Measurements from ENCODE around the gene CPED1.
A peak's percentile ranks its signal among the peaks of the same experiment; 100 is the strongest.
"Not testable (repeated sequence)": the region's sequence is repeated elsewhere in the genome, so short reads cannot be mapped to it uniquely, and the experiment has no call there.

CPED1 gene

DNA sequence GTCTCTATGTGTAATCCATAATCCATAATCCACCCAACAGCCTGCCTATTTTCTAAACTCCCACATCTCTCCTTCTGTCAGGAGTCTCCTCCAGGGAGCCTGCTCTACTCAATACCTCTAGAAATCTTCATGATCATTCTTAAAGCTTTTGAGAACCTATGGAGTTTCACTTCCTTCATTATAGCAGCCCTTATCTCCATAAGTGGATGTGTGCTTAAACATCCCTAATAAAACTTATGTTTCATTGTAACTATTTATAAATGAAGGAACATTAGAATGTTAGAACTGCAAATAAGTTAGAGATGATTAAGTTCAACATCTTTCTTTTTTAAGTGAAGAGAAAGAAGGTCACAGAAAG is 8.5 kb downstream of the CPED1 start:
- no peak for DNase-seq (ENCODE audit: low read depth)

DNA sequence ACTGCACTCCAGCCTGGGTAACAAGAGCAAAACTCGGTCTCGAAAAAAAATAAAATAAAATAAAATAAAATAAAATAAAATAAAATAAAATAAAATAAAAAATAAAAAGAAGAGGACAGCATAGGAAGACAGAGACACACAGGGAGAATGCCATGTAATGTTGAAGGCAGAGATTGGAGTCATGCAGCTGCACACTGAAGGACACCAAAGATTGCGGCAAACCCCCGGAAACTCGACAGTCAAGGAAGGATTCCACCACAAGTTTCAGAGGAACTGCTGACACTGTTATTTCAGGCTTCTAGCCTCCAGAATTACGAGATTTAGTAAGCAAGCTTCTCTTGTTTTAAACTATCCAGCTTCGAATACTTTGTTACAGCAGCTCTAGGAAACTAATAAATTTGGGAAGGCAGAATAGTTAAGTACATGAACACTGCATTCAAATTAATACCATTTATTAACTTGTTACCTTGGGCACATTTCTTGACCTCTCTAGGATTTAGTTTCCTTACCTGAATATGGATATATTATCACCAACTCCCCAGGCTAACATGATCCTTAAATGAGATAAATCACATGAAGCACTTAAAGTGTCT is 9.5 kb downstream of the CPED1 start:
- no peak for DNase-seq (ENCODE audit: low read depth)

DNA sequence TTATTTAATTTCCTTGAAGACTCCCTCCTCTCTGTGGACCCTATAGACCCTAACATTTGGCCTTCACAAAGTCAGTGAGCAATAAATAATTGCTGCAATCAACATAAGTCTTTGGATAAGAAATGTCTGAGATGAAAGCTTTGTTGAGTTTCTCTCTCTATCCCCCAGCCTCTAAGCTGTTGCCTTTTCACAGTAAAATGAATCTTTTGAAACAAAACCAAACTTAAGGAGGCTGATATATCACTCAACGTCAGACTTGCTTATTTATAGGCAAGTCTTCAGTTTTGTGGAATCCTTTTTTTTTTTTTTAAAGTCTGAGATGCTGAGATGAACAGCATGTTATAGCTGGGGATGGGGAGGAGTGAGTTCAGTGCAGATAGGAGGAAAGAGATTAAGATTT is 10.0 kb downstream of the CPED1 start:
- DNase-seq (ENCODE audit: low read depth): no peak

DNA sequence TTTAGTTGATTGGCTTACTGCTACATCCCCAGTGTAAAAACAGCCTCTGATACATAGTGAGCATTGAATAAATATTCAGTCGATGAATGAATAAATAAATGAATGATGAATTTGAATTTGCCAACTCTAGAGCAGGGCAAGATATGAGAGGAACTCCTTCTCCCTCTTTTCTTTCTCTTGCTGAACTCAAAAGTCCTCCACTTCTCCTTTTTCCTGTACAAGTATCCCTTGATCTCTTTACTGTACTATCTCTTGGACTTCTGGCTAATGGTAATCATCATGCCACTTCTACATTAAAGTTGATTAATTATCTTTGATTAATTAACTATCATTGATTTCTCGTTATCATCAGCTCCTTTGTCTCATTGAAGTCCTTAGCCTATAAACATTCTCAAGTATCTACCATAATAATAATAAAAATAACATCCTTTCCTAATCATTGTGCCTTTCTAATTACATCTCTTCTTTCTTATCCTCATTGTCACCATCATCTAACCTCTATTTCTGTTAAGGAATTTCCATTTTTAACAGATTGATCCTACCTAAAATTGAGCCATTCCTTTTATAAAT is 10.6 kb downstream of the CPED1 start:
- DNase-seq (ENCODE audit: low read depth): no peak

DNA sequence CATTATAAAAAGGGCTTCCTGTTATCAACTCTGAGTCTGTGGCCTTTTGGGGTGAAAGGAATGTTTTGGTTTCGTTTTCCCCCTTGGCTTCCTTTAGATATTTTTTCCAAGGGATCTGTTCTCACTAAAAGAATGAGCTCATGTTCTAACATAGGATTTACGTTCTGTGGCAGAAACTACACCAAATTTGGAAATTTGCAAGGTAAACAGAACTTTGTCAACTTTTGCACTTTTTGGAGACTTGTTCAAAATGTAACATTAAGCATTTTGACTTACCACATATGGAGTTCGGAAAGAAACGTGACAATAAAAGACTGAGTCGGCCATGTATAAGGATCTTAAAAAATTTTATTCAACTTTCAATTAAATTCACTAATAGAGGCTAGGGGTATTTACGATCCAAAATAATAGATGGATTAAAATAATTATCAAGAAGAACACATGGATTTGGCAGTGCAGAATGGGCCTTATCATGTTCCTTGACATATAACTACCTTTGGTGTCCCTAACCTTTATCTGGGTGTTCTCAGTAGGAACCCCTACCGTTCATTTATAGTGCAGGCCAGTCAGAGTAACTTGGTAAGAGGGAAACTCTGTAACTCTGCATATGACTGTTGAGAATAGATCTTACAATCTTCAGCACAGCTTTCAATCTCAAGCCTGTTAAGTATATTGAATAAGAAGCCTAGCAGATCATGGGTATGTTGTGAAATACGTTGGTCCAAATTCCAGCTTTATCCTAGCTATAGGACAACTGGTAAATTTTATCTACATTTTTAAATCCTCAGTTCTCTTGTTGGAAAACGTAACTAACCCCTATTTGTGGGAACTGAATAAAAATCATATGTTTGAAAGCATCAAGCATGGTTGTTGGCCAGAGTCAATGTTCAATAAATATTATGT is 11.8 kb downstream of the CPED1 start:
- peak; percentile 50 for DNase-seq (ENCODE audit: low read depth)

DNA sequence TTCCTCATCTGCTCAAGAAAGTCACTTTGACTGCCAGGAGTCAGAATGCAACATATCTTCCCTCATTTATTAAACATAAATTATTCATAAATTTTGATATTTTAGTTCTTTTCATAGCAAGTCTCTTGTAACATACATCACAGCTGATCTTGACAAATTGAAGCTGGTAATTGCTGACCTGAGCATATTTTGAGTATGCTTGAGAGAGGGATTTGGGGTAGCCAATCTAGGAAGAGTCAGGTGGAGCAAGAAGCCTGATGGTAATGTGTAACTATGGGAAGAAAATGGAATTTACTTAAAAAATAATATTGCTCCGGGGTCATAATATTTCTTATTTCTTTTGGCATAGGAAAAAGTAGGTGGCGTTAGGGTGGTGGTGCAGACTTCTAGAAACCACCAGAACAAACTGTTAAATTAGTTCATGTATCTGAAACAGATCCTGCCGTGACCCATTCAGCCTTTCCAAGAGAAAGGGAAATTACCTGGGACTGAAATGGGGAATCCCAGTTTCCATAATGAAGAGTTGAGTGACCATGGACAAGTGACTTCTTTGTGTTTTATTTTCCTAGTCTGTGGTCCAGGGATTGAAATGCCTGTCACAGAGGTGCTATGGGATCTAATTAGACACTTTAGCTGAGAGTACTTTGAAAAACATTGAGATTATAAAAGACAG is 12.9 kb downstream of the CPED1 start:
- DNase-seq (ENCODE audit: low read depth): no peak

DNA sequence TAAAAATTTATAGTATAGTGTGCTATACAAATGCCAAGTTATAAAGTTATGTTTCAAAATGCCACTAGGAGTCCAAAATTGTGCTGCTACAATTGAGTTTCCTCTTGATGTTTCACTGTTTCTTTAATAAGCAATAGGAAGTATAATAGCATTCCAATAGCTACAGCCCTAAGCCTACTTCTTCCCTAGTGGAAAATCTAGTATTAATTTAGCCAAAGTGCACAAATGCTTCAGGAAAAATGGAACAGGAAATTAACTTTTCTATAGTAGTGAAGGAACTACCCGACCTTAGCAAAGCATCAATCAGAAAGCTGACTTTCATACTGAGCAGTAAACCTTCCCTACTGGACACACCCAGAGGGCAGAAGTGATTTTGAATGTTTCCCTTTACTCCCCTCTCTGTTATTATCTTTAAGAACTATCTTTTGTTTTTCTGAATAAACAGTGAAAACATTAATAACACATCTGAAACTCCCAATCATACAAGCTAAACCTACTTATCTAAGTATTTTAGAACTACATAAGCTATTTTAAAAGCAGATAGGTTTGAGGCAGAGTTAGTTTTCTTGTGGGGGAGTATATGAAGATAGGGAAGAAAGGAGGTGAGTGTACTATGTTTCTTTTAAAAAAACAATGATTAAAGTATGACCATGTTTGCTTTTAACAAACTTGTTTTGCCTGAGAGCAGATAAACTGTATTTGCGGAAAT is 13.7 kb downstream of the CPED1 start:
- DNase-seq (ENCODE audit: low read depth): no peak

DNA sequence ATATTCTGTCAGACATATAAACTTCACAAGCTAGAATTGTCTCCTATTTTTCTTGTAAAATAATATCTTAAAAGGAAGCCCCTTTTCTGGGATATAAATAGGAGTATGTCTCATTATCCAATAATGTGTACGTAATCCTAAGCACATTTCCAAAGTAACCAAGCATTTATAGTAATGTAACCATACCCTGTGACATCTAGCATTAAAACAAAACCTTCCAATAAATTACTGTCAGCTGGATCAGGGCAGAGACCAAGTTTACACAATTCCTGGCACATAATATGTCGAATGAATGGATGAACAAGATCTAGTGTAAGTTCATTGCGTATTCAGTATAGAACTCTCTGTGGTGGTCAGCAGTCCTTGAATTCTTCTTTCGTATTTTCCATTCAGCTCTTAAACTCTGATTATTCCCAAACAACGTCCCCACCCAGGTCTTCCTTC is 14.3 kb downstream of the CPED1 start:
- DNase-seq (ENCODE audit: low read depth): no peak

DNA sequence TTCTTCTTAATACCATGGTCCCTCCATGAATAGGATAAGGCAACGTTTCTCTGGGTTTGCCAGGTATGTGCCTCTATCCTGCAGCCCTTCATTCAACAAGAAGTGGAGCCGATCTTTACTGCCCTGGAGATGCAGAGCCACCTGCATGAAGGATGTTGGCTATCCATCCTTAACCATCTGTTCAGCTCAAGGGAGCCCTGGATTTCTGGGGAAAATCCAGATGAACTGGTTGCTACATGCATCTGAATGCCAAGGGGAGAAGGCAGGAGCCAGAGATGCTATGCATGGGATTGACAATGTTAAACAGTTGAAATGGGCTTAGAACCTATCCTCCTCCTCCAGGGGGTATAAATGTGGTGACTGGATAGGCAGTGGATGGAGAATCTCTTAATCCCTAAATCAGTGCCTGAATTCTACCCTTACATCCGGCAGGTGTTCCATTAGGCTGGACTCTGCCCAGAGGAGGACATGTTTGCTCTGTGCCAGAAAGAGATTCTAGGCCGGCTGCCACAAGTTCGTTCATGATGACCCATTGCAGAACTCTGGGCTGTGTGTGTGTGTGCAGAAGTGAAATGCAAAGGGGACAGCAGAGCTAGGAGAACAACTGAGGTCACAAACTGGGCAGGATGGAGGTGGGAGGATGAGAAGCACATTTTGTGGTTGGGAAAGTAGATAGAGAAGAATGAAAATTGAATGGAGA is 15.6 kb downstream of the CPED1 start:
- DNase-seq (ENCODE audit: low read depth): no peak

DNA sequence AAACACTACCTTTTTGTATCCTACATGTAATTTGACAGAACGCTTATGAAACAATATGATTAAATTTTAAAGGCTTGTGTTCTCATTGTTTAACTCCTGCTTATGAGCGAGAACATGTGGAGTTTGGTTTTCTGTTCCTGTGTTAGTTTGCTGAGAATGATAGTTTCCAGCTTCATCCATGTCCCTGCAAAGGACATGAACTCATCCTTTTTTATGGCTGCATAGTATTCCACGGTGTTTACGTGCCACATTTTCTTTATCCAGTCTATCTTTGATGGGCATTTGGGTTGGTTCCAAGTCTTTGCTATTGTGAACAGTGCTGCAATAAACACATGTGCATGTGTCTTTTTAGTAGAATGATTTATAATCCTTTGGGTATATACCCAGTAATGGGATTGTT is 16.5 kb downstream of the CPED1 start:
- DNase-seq (ENCODE audit: low read depth): not testable (repeated sequence)

DNA sequence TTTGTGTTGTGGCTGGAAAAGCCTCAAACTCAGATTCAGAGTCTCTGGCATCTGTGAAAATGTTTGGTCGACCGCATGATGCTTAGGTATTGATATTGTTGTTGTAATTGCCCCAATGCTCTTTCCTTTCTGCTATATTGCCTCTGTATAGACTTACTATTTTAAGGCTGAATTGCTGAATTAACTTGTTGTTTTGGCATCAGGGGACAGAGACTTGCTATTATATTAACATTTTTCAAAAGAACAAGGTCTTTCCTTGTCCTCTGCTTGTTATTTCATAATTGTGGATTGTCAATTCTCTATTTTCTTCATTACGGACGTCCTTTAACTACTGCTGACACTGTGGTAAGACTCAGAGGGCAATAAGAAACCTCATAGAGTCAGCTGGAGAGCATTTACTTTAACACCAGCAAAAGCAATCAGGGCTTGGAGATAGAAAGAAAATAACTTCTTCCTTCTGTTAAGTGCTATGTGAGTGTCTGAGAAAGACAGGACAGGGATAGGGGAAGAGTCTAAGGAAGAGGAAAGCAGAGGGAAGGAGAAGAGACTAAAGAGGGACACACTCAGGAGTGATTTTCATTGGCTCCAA is 17.6 kb downstream of the CPED1 start:
- DNase-seq (ENCODE audit: low read depth): no peak

DNA sequence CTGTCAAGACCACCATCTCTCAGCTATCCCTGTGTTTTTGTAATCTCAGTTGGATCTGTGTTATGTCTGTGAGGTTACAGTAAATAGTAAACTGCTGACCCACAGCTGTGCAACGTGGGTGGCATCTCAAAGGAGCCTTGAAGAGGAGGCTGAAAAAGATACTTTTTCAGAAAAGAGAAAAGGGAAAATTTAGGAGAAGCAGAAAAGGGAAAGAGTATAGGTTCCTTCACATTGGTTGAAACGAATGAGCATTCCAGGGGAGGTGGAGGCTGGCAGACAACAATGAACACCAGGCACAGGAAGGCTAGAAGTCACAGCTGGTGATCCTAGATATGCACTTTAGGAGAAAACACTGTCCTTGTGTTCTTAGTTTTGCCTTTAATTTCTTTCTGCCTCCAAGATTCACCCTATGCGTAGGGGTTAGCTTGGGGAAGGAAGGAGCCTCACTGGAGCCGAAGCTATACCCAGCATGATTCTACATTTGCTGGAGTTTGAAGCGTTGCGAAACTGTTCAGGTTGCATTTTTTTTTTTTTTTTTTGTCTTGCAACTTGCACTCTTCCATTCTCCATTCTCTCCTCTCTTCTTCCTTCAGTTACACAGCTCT is 18.3 kb downstream of the CPED1 start:
- DNase-seq (ENCODE audit: low read depth): no peak

DNA sequence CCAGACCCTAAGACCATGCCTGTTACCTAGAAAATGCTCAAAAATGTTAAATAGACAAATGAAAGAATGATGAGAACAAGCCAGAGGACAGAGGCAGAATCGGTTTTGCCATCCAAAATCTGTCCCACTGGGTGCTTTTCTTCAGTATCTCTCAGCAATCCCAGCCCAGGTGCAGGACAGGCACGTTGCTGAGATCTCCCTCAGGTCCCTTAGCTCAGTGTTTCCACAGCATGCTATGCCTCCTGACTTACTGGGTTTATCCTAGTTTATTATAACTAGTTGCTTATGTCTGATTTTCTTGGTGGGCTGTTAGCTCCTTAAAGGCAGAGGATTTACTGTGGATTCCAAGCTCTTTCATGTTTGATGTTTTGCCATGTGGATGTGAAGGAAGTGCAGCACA is 20.3 kb downstream of the CPED1 start:
- DNase-seq (ENCODE audit: low read depth): no peak

DNA sequence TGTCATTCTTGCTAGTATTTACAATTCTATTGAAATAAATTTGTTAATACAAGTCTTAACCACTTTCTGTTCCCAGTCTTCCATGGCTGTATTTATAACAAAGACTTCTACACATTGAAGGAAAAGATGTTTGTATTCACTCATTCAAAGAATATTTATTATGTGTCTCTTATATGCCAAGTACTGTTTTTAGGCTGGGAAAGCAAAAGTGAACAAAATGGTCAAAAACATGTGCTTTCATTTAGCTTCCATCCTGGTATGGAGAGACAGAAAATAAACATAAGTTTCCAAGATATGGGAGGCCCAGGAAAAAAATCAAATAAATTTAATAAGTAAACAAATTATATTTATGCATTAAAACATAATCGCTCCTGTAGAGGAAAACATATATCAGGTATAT is 22.9 kb downstream of the CPED1 start:
- DNase-seq (ENCODE audit: low read depth): no peak

DNA sequence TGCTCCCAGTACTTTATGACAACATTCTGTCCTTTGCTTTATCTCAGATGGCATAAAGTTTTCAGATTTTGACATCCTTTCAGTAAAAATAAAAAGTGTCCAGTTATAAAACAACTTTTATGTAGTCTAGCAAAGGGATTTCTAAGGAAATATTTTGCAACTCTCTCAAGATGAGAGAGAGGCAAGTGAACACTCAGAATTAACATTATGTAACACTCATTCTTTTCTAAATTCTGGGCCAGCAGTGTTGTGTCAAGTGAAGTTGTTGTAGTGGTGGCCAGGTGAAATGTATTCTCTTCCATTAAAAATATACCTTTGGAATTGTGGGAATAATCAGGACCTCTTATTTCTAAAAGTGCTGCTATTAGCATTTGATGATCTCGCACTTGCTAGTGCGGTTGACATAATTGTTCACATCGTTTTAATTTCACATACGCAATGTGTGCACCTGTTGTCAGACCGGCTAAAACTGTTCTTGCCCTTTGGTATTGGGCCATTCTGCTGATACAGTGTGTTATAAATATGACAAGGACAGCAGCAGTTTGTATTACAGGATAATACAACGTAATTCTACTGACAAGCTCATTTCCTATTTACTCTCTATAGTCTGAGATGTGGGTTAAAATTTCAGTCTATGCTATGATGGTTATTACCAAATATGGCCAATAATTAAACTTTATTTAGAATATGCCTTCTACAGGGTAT is 23.8 kb downstream of the CPED1 start:
- DNase-seq (ENCODE audit: low read depth): no peak

DNA sequence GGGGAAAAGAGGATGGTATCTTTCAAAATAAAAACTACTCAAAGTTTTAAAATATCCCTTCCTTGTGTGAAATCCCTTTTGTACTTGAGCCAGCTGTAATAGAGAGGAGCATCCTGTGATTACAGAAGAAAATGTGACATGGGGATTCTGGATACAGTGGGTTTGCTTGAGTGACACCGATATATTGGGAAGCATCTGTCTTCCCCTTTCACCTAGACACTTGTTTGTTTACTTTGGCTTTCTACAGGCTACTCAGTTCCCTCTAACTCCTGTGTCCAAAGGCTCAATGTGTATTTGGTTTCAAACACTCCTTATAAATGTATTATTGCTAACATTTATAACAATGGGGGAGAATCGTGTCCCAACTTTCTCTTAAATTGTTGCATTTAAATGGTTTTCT is 24.4 kb downstream of the CPED1 start:
- DNase-seq (ENCODE audit: low read depth): no peak

DNA sequence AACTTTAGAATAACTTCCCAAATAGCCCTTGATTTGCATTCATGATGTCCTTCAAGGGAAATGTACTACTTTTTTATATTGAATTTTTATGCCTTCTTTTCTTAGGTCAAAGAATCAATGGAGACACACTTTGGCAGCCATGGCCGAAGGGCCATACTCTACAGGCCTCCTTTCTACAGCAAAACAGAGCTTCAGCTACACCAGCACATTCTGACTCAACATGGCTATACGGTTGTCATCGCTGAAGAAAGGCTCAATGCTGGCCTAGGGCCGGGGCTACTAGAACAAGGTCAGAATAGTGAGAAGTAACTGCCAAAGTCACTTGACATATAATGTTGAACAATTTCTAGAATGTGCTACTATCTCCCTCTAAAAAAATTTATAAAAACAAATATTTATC is 27.0 kb downstream of the CPED1 start:
- DNase-seq (ENCODE audit: low read depth): no peak

DNA sequence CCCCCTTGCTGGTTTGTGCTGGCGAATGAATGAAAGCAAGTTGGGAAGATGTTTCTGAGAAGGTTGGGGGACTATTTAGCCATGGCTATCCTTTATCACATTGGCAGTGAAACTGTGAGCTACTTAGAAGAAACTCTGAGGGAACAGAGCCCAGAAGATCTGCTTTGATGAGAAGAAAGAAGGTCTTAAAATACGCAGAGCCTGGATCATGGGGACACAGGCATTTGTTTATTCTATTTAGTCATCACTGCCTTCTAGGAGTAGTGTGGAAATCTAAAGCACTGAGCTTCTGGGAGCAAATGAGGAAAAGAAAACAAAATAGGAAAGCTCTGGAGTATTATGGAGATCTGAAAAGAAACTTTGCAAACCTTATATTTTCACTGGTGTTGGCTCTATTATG is 28.5 kb downstream of the CPED1 start:
- DNase-seq (ENCODE audit: low read depth): peak; percentile 46

DNA sequence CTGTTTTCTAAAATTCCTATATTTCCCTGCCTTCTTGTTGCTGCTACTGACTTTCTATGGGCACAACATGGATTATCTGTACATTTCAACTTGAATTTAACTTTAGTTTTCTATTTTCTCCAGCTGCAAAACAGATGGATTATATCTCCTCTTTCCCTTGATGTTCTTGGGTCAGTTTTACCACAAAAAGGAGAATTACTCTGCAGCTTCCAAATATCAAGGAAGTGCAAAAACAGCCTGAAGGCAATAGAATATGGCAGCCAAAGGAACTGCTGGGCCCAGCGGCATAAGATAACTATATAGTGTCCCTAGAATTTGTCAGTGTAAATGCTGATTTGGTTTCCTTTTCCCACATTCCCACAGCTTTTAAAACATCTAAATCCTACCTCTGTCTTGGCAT is 29.1 kb downstream of the CPED1 start:
- no peak for DNase-seq (ENCODE audit: low read depth)

DNA sequence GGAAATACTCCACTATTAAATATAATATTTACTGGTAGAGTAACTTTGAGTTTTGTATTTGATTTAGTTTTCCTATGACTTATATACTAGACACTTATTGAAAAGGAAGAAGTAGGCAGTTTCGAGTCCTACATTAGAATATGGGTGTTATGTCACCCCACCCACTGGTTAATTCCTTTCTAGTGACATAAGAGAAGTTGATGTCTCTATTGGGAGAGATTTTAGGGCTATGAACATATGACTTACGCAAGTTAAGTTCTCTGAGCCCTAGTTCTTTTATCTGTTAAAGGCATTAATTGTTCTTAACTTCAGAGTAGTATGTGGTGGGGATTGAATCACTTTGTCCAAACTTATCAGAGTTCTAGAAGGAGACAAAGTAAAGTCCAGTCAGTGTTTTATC is 30.5 kb downstream of the CPED1 start:
- DNase-seq (ENCODE audit: low read depth): peak; percentile 68

Measured in ELR (cell line).